COLO829 (cell line): ENCODE measurements around the gene DHRS13.
"Not testable (repeated sequence)": the region's sequence is repeated elsewhere in the genome, so short reads cannot be mapped to it uniquely, and the experiment has no call there.

Experiments
- DNase-seq: peaks from one replicate; pipeline ENCODE4 v3.0.0; 2012; ENCODE audit warnings: low spot score

The DHRS13 gene

GRCh38 chr17:28857905-28858800 is 44.7 kb downstream of the DHRS13 start:
- DNase-seq = no peak

DNA sequence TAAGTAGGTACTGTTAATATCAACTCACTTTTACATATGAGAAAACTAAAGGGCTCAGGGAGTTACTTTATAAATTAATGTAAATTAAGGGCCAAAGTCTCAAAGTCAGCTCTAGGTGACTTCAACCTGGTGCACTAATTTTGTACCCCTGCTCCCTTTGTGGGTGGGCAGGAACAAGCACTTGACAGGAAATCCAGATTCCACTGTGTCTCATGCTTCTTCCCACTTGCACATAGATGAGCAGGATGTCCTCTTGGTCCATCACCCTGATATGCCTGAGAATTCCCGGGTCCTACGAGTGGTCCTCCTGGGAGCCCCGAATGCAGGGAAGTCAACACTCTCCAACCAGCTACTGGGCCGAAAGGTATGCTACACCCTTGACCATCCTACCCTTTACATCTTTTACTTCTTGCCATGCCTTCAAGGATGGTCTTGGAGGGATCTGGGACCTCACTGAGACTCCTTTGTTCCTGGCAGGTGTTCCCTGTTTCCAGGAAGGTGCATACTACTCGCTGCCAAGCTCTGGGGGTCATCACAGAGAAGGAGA is 46.8 kb downstream of the DHRS13 start:
- no peak for DNase-seq

GRCh38 chr17:28855336-28855679 is 47.6 kb downstream of the DHRS13 start:
- DNase-seq = no peak

DNA sequence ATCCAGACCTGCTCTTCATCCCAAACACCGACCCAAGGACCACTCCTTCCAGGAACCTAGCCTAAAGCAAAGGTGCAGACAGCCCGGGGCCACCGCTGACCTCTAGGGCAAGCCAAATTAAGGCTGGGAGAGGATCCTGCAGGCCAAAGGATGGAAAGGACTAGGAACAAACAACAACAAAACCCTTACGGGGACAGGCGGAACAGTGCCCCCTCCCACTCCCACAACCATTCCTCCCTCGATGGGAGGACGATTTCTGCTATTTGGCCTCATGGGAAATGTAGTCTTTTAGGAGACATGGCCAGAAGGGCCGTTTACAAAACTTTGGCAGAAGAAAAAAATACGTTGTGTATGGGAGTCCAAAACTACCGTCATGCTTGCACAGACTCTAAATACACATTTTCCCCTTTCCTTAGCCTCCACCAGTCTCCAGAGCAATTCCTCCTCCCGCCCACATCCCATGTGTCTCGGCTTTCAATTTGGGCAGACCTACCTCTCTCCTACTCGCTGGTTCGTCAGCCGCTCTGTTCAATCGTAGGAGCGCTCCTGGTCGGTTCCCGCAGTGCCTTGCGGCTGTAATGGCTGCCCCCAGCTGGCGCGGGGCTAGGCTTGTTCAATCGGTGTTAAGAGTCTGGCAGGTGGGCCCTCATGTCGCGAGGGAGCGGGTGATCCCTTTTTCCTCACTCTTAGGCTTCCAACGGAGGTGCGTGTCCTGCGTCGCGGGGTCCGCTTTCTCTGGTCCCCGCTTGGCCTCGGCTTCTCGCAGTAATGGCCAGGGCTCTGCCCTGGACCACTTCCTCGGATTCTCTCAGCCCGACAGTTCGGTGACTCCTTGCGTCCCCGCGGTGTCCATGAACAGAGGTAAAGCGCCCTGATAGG is 48.2 kb downstream of the DHRS13 start, which contains the start of gene ERAL1:
ERAL1 (plus strand) TSS at position 560 of the 879 bp plus-strand sequence; CDS start at position 579, 19 bp downstream.
- peak; percentile 84 for DNase-seq

DNA sequence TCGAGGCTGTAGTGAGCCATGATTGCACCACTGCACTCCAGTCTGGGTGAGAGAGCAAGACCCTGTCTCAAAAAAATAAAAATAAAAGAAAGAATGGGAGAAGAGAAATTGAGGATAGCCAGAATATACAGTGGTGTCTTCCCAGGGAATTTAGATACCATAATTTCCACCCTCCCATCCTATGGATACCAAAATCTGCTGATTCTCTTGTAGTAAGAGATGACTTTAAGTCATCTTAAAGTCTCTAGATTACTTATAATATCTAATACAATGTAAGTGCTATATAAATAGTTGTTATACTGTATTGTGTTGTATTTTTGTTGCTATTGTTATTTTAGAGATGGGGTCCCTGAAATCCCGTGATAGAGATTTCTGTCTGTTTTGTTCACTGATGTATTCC is 49.6 kb downstream of the DHRS13 start:
- DNase-seq = no peak

GRCh38 chr17:28849281-28849680 is 53.6 kb downstream of the DHRS13 start:
- DNase-seq = no peak

DNA sequence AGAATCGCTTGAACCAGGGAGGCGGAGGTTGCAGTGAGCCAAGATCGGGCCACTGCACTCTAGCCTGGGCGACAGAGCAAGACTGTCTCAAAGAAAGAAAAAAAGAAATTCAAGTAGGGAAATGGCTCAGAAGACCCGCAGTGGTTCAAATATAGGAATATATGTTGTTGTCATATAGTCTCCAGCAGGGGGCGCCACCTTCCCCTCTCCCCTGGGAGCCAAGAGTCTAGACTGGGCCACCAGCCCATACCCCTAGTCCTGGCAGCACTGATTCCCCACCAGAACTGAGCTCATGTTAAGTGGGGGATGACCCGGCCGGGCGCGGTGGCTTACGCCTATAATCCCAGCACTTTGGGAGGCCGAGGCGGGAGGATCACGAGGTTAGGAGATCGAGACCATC is 54.2 kb downstream of the DHRS13 start:
- not testable (repeated sequence) for DNase-seq
